ENCODE measurements around the gene EMX2. TPM values are rescaled to one million over a fixed set of nuclear protein-coding genes. Genes with fewer than 3 reads are reported as not detected.

EMX2 gene
- total RNA-seq, 2 donors from 2014 or later: not detected

DNA sequence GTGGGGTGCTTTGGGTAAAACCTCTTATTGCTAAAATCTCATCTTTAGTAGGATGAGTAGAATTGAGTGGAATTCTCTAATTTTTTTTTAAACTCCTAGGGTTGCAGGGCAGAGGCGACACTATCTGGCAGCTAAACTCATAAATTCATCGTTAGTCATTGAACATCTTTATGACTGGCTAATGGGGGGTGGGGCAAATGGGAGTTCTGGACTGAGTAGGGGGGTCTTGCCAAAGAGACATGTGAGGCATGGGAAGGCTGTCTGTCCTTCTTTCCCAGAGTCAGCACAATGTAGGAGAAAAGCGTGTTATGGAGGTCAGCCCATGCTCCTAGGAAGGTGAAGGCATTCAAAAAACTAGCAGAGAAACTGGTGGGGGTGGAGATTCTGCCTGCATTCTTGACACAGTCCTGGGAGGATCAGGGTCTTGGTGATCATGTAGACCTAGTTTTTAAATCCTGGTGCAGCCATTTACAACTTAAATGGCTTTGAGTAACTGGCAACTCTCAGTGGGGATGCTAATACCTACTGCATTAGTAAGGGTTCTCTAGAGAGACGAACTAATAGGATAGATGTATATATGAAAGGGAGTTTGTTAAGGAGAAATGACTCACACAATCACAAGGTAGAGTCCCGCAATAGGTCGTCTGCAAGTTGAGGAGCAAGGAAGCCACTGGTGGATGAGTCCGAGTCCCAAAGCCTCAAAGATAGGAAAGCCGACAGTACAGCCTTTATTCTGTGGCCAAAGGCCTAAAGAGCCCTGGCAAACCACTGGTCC lies 47.7 kb downstream of the EMX2 start:
- DNase-seq (no peak), ATAC-seq (replicated peaks in 1 of 2) (no peak)
- Mint-ChIP-seq H3K36me3 (ENCODE audit: insufficient read depth in 2 of 2) (peaks cover 0 to 2% of the 10 kb centered on the region in 2 donors), H3K9me3 (peaks cover 4 to 6% of the 10 kb centered on the region in 2 donors), H3K27me3 (ENCODE audit: low read depth) (peaks cover 28% of the 10 kb centered on the region), H3K27ac (no peak overlapping the region), H3K4me1 (ENCODE audit: low read depth) (no peaks in the 10 kb centered on the region), H3K4me3 (no peak overlapping the region)

DNA sequence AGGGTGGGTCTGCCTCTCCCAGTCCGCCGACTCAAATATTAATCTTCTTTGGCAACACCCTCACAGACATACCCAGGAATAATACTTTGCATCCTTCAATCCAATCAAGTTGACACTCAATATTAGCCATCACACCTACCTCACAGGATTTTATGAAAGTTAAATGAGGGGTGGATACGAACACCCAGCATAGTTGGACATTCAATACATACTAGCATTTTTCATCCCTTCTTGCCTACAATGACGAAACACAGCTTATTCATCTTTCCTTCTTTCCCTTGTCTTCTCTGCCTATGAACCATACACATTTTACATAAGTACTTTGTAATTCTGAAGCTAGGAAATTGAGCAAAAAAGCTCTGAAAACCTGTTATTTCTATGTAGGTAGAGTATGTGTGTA lies 48.5 kb downstream of the EMX2 start:
- H3K4me1 Mint-ChIP-seq (ENCODE audit: low read depth): no peaks in the 10 kb centered on the region

DNA sequence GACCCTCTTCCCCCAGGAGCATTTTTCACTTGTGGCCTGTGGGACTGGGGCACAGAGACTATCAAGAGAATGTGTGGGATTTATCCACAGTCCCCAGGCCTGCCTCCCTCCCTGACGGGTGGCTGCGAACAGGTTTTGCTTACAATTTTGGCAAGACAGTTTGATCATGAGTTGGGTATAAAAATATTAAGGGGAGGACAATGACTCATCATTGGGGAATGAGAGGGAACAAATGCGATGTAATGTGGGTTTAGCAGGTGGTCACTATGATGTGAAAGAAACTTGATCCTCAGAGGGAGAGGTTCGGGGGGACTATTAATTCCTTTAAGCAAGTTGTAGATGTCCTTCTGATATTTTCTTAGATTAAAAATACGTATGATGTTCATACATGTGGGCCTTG lies 52.2 kb downstream of the EMX2 start:
- H3K36me3 Mint-ChIP-seq (ENCODE audit: insufficient read depth in 2 of 2): no peaks in the 10 kb centered on the region
- no peak overlapping the region for H3K27ac Mint-ChIP-seq
- DNase-seq (no peak), ATAC-seq (replicated peaks in 1 of 2) (no peak)
- no peaks in the 10 kb centered on the region for H3K9me3 Mint-ChIP-seq
- no peak overlapping the region for H3K4me3 Mint-ChIP-seq
- peaks cover 23% of the 10 kb centered on the region for H3K27me3 Mint-ChIP-seq (ENCODE audit: low read depth)
- H3K4me1 Mint-ChIP-seq (ENCODE audit: low read depth): no peaks in the 10 kb centered on the region

More for the DNA sequence above, 48.5 kb downstream of the EMX2 start:
- no peak for ATAC-seq (replicated peaks in 1 of 2)
- Mint-ChIP-seq H3K4me3 (no peak overlapping the region), H3K27me3 (ENCODE audit: low read depth) (peaks cover 28% of the 10 kb centered on the region), H3K27ac (no peak overlapping the region), H3K9me3 (peaks cover 4 to 6% of the 10 kb centered on the region in 2 donors), H3K36me3 (ENCODE audit: insufficient read depth in 2 of 2) (peaks cover 0 to 2% of the 10 kb centered on the region in 2 donors)
- no peak for DNase-seq

DNA sequence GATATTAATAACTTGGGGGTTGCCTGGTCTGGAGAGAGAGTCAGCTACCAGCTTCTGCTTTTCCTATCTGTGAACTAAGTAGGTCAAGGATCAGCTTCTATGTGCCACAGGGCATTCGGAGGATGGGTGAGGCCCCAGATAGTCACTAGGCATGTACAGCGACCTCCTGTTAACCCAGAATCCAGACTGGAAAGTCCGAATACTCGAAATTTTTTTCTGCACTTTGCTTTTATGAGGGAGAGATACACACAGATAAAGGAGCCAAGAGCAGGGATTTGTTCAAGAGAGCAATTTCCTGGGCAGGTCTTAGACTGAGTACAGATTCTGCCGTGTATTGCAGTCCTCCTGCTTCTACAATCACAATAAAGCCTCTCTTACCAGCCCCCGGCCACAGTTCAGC lies 54.2 kb downstream of the EMX2 start:
- Mint-ChIP-seq H3K27ac (no peak overlapping the region), H3K4me1 (ENCODE audit: low read depth) (no peaks in the 10 kb centered on the region), H3K4me3 (no peak overlapping the region), H3K9me3 (no peaks in the 10 kb centered on the region), H3K27me3 (ENCODE audit: low read depth) (peaks cover 8% of the 10 kb centered on the region), H3K36me3 (ENCODE audit: insufficient read depth in 2 of 2) (no peaks in the 10 kb centered on the region)
- DNase-seq (no peak), ATAC-seq (replicated peaks in 1 of 2) (no peak)

DNA sequence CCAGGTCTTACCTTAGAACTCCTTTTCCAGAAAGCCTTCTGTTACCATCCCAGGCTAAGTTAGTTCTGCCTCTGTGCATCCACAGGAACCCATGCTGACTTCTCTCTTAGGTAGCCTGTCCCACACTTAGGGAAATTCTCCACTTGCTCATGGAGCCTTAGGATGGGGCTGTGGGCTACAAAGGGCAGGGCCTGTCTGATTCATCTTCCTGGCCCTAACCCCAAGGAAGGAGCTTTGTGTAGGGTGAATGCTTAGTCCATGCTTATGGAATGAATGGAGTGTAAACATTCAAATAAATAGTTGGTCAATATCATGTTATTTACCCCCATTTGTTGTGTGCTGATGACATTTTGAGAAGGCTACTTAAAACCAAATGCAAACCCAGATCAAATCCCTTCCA lies 54.7 kb downstream of the EMX2 start:
- H3K4me1 Mint-ChIP-seq (ENCODE audit: low read depth): no peaks in the 10 kb centered on the region
- ATAC-seq (replicated peaks in 1 of 2): no peak
- no peaks in the 10 kb centered on the region for H3K36me3 Mint-ChIP-seq (ENCODE audit: insufficient read depth in 2 of 2)
- peaks cover 14% of the 10 kb centered on the region for H3K27me3 Mint-ChIP-seq (ENCODE audit: low read depth)
- no peak overlapping the region for H3K4me3 Mint-ChIP-seq
- H3K27ac Mint-ChIP-seq: no peak overlapping the region
- no peaks in the 10 kb centered on the region for H3K9me3 Mint-ChIP-seq
- no peak for DNase-seq

Other genes starting within 250 kb of the EMX2 start
- gene PDZD8, start 167.3 kb upstream of the EMX2 start, total RNA-seq: 10 to 100 TPM; 16.3 to 18.3 TPM

Data from activated T-cell treated with anti-CD3 and anti-CD28 coated beads, Interleukin-2, amount 50 U/mL, for 72 hours (primary cell).